Measurements from ENCODE around the gene TSPAN11. TPM values are rescaled to one million over a fixed set of nuclear protein-coding genes. Genes with fewer than 3 reads are reported as not detected.

The TSPAN11 gene
- total and polyA plus RNA-seq, 2 of the 4 experiments (the other 2 are of a cell fraction), result 0.18 to 0.26 TPM

GRCh38 chr12:31007153-31007495 lies 80.6 kb downstream of the TSPAN11 start:
- intact Hi-C loops (cut with micrococcal nuclease) (no loop called here), in situ Hi-C loops (cut with MboI; ENCODE audit: low sequenced_read_pairs) (no loop called here), dilution Hi-C loops (cut with HindIII; ENCODE audit: low sequenced_read_pairs, unreplicated experiment) (no loop called here)
- H4K8ac ChIP-seq (ENCODE audit: low read depth in 2 of 2, low read length in 2 of 2), result no peak overlapping the region
- no peak overlapping the region for H3K18ac ChIP-seq (ENCODE audit: low read depth, low read length)
- no peak overlapping the region for H3K23ac ChIP-seq (ENCODE audit: low read depth, low read length)
- H3K4me1 ChIP-seq (ENCODE audit: control insufficient read depth, insufficient read depth, low read length), result peaks cover 8% of the 10 kb centered on the region
- no peak overlapping the region for H3K56ac ChIP-seq (ENCODE audit: extremely low read depth, insufficient read depth, low read length)
- H3K27ac ChIP-seq (ENCODE audit: insufficient read depth, low read length), result no peak overlapping the region
- H2AFZ ChIP-seq (replicated peaks; ENCODE audit: low read length, poor library complexity), result no peak overlapping the region
- peaks cover 18% of the 10 kb centered on the region; the same call in 1 of the 2 replicates for H3K9me1 ChIP-seq (ENCODE audit: insufficient read depth, low read length)
- DNase-seq, result no peak
- no TSS peak for BruUV-seq (replicated peaks)
- ChIA-PET POLR2A (ENCODE audit: unreplicated experiment) (no interaction called here), CTCF (no interaction called here)
- no peaks in the 10 kb centered on the region for H3K36me3 ChIP-seq (ENCODE audit: control insufficient read depth, insufficient read depth, low read length)
- H4K5ac ChIP-seq (ENCODE audit: low read depth, low read length), result no peak overlapping the region
- no peak for ATAC-seq (ENCODE audit: low read depth)
- TF ChIP-seq, protein P1, sequence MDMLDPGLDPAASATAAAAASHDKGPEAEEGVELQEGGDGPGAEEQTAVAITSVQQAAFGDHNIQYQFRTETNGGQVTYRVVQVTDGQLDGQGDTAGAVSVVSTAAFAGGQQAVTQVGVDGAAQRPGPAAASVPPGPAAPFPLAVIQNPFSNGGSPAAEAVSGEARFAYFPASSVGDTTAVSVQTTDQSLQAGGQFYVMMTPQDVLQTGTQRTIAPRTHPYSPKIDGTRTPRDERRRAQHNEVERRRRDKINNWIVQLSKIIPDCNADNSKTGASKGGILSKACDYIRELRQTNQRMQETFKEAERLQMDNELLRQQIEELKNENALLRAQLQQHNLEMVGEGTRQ (IDR thresholded peaks at IDR 0.05; ENCODE audit: low read depth, low read length), result no peak
- TF ChIP-seq CTCF (conservative IDR thresholded peaks at IDR 0.05; ENCODE audit: low read depth, low read length) (no peak), RFX5 (IDR thresholded peaks at IDR 0.05; ENCODE audit: low read depth, low read length) (no peak), CHD1 (IDR thresholded peaks at IDR 0.05; ENCODE audit: low read depth, low read length) (no peak), FOS (IDR thresholded peaks at IDR 0.05; ENCODE audit: low read depth, low read length) (no peak), CEBPB (IDR thresholded peaks at IDR 0.05; ENCODE audit: low read depth, low read length) (no peak), POLR2A (IDR thresholded peaks at IDR 0.05; ENCODE audit: low read depth, low read length) (no peak), MXI1 (IDR thresholded peaks at IDR 0.05; ENCODE audit: borderline replicate concordance, low read depth, low read length) (no peak), BHLHE40 (IDR thresholded peaks at IDR 0.05; ENCODE audit: low read depth, low read length) (no peak), RAD21 (IDR thresholded peaks at IDR 0.05; ENCODE audit: low read length) (no peak), MAZ (IDR thresholded peaks at IDR 0.05; ENCODE audit: borderline replicate concordance, low read depth, low read length) (no peak)
- no peaks in the 10 kb centered on the region for H3K79me1 ChIP-seq (ENCODE audit: low read depth in 1 of 2, low read length in 2 of 2)
- no peak overlapping the region for H2AK5ac ChIP-seq (ENCODE audit: low read depth, low read length)
- no peak overlapping the region for H2BK120ac ChIP-seq (ENCODE audit: low read depth, low read length)
- H4K20me1 ChIP-seq (ENCODE audit: insufficient read depth, low read length), result no peaks in the 10 kb centered on the region; the same call in 1 of the 2 replicates
- no peak overlapping the region for H3K4me2 ChIP-seq (ENCODE audit: low read depth, low read length)
- H2BK5ac ChIP-seq (ENCODE audit: low read depth, low read length, poor library complexity, severe bottlenecking), result no peak overlapping the region
- no peak overlapping the region for H3K4me3 ChIP-seq (ENCODE audit: insufficient read depth, low read depth, low read length)
- no peak overlapping the region for H3K9ac ChIP-seq (ENCODE audit: low read depth, low read length)
- no peaks in the 10 kb centered on the region for H3K9me3 ChIP-seq (ENCODE audit: control insufficient read depth, insufficient read depth, low read length)
- no peak overlapping the region for H3K14ac ChIP-seq (replicated peaks; ENCODE audit: low read depth, low read length)
- no peak overlapping the region for H3K4ac ChIP-seq (ENCODE audit: low read depth, low read length)
- no peak overlapping the region for H2AK9ac ChIP-seq (replicated peaks; ENCODE audit: low read depth, low read length, poor library complexity)
- WGBS, 2 experiments (ENCODE audit: extremely low coverage in 2 of 2, insufficient read length in 1 of 2), result 71% methylated on average over 1 of the region's 3 CpGs; no CpG with 5 or more reads in 1 of the 2 experiments
- no peak overlapping the region for H4K91ac ChIP-seq (ENCODE audit: insufficient read depth, low read depth, low read length)
- H2BK20ac ChIP-seq (ENCODE audit: low read depth, low read length), result no peak overlapping the region
- H2BK15ac ChIP-seq (ENCODE audit: low read depth, low read length), result no peak overlapping the region
- peaks cover 10% of the 10 kb centered on the region; the same call in 1 of the 2 replicates for H3K27me3 ChIP-seq (ENCODE audit: control insufficient read depth, insufficient read depth, low read length)

Measured in IMR-90 (cell line).